H1 (cell line): ENCODE measurements around the gene INPP5A. TPM values are rescaled to one million over a fixed set of nuclear protein-coding genes. Genes with fewer than 3 reads are reported as not detected.

Experiments used
- CTCF ChIA-PET: fragments of 300-600 bp; sonication (Branson Sonifier 250); formaldehyde crosslinking; loops from one replicate; lab custom pipeline; 2021; ENCODE audit not compliant: partially characterized antibody; lab: Charles Lee
- POLR2A ChIA-PET: fragments of 300-600 bp; sonication (Branson Sonifier 250); formaldehyde crosslinking; loops from one replicate; lab custom pipeline; 2021; ENCODE audit warnings: inconsistent platforms; ENCODE audit not compliant: partially characterized antibody; lab: Charles Lee
- DNase-seq, 2 experiments: peaks; one replicate each; pipeline versions ENCODE4 v3.0.0 to v3.0.0-alpha.2; 2010 to 2022; ENCODE audit warnings: low spot score in 2 of 2, low read depth in 1 of 2, mixed read lengths in 1 of 2
- FAIRE-seq: peaks from 2 replicates; lab custom pipeline; 2011; peaks lifted over from hg19 to GRCh38; lab: Jason Lieb, UNC
- H2AFZ ChIP-seq: 2 replicates; pipeline ENCODE4 v1.8.1; 2012; ENCODE audit warnings: low read length, inconsistent platforms
- H2AK5ac ChIP-seq: 2 replicates; pipeline ENCODE4 v1.6.1; 2013; ENCODE audit warnings: low read depth, low read length
- H2BK120ac ChIP-seq: replicated peaks from 2 replicates; pipeline ENCODE3; 2013; ENCODE audit warnings: low read depth, low read length, inconsistent platforms
- H2BK12ac ChIP-seq: 2 replicates; pipeline ENCODE4 v1.6.1; 2013; ENCODE audit warnings: low read depth, low read length
- H2BK15ac ChIP-seq: 2 replicates; pipeline ENCODE4 v1.6.1; 2013; ENCODE audit warnings: low read length
- H2BK20ac ChIP-seq: 2 replicates; pipeline ENCODE4 v1.6.1; 2013; ENCODE audit warnings: low read length
- H2BK5ac ChIP-seq: 2 replicates; pipeline ENCODE4 v1.6.1; 2013; ENCODE audit warnings: low read depth, low read length
- H3K14ac ChIP-seq: 2 replicates; pipeline ENCODE4 v1.6.1; 2013; ENCODE audit warnings: inconsistent platforms; ENCODE audit not compliant: insufficient read length
- H3K18ac ChIP-seq: 2 replicates; pipeline ENCODE4 v1.6.1; 2013; ENCODE audit warnings: low read length; ENCODE audit errors: extremely low read depth
- H3K23ac ChIP-seq: 2 replicates; pipeline ENCODE4 v1.6.1; 2013; ENCODE audit warnings: inconsistent platforms; ENCODE audit not compliant: insufficient read length
- H3K23me2 ChIP-seq: 2 replicates; pipeline ENCODE4 v1.6.1; 2013; ENCODE audit warnings: low read depth, low read length
- H3K27ac ChIP-seq: 2 replicates; pipeline ENCODE4 v1.6.1; 2011; ENCODE audit warnings: low read depth, low read length, inconsistent platforms
- H3K27me3 ChIP-seq, 4 experiments: replicated peaks in 1 of 4; 1 replicate in 1 of 4; 2 replicates in 3 of 4; pipeline versions ENCODE4 v1.6.1 to v1.8.1; 2011 to 2013; ENCODE audit warnings: low read length in 3 of 4, mild to moderate bottlenecking in 3 of 4, inconsistent platforms in 2 of 4, mixed read lengths in 2 of 4, moderate library complexity in 1 of 4; ENCODE audit not compliant: control insufficient read depth in 3 of 4, insufficient read depth in 3 of 4; ENCODE audit errors: extremely low read depth in 1 of 4
- H3K36me3 ChIP-seq, 4 experiments: 2 replicates each; pipeline versions ENCODE4 v1.6.1 to v1.8.1; 2011 to 2013; ENCODE audit warnings: mild to moderate bottlenecking in 4 of 4, low read length in 3 of 4, moderate library complexity in 2 of 4, control low read depth in 1 of 4, inconsistent platforms in 1 of 4; ENCODE audit not compliant: insufficient read depth in 4 of 4, control insufficient read depth in 2 of 4
- H3K4ac ChIP-seq: replicated peaks from 2 replicates; pipeline ENCODE3; 2013; ENCODE audit warnings: low read length, low read depth, mixed read lengths, inconsistent platforms; ENCODE audit not compliant: insufficient read length
- H3K4me1 ChIP-seq, 4 experiments: replicated peaks in 1 of 4; 1 replicate in 1 of 4; 2 replicates in 3 of 4; pipeline versions ENCODE4 v1.6.1 to v1.8.1; 2011 to 2013; ENCODE audit warnings: low read length in 3 of 4, inconsistent platforms in 2 of 4, mixed read lengths in 1 of 4; ENCODE audit not compliant: insufficient read depth in 4 of 4, control insufficient read depth in 3 of 4
- H3K4me2 ChIP-seq, 2 experiments: 2 replicates each; pipeline versions ENCODE4 v1.6.1 to v1.8.1; 2011 to 2013; ENCODE audit warnings: low read depth in 2 of 2, low read length in 2 of 2, control low read depth in 1 of 2, inconsistent platforms in 1 of 2, mild to moderate bottlenecking in 1 of 2; ENCODE audit not compliant: insufficient read depth in 1 of 2
- H3K4me3 ChIP-seq, 4 experiments: fragments of 200-600, 300-600 bp in 1 of 4; sonication (generic), shearing (Covaris generic), sonication (Bioruptor Twin) in 1 of 4; 2 replicates each; pipeline versions ENCODE4 v1.5.1 to v1.8.1; 2011 to 2016; ENCODE audit warnings: low read length in 4 of 4, low read depth in 3 of 4, control low read depth in 2 of 4, inconsistent platforms in 2 of 4, mild to moderate bottlenecking in 2 of 4, mixed read lengths in 1 of 4, moderate library complexity in 1 of 4; ENCODE audit not compliant: insufficient read depth in 2 of 4; ENCODE audit errors: extremely low read depth in 1 of 4
- H3K56ac ChIP-seq: replicated peaks from 2 replicates; pipeline ENCODE3; 2013; ENCODE audit warnings: low read depth, mild to moderate bottlenecking, mixed read lengths, low read length, inconsistent platforms; ENCODE audit not compliant: insufficient read length
- H3K79me1 ChIP-seq: 2 replicates; pipeline ENCODE4 v1.6.1; 2013; ENCODE audit warnings: low read depth, low read length, control low read depth
- H3K79me2 ChIP-seq, 2 experiments: 2 replicates each; pipeline versions ENCODE4 v1.6.1 to v1.8.1; 2012 to 2013; ENCODE audit warnings: low read length in 2 of 2, mild to moderate bottlenecking in 2 of 2, inconsistent platforms in 1 of 2; ENCODE audit not compliant: insufficient read depth in 2 of 2, control insufficient read depth in 1 of 2
- H3K9ac ChIP-seq, 4 experiments: replicated peaks in 1 of 4; 1 replicate in 1 of 4; 2 replicates in 3 of 4; pipeline versions ENCODE4 v1.6.1 to v1.8.1; 2011 to 2013; ENCODE audit warnings: low read depth in 3 of 4, low read length in 3 of 4, control low read depth in 2 of 4, mild to moderate bottlenecking in 2 of 4, moderate library complexity in 2 of 4, inconsistent platforms in 1 of 4; ENCODE audit errors: extremely low read depth in 1 of 4
- H3K9me3 ChIP-seq, 2 experiments: 2 replicates each; pipeline versions ENCODE4 v1.6.1 to v1.8.1; 2012 to 2013; ENCODE audit warnings: mild to moderate bottlenecking in 2 of 2, moderate library complexity in 2 of 2, control low read depth in 1 of 2, inconsistent platforms in 1 of 2, low read depth in 1 of 2, low read length in 1 of 2, mixed read lengths in 1 of 2; ENCODE audit not compliant: insufficient read depth in 2 of 2
- H4K20me1 ChIP-seq, 2 experiments: replicated peaks in 1 of 2; 2 replicates each; pipeline versions ENCODE3 to v1.8.1; 2011 to 2013; ENCODE audit warnings: inconsistent platforms in 2 of 2, low read length in 2 of 2, mild to moderate bottlenecking in 1 of 2; ENCODE audit not compliant: insufficient read depth in 2 of 2, control insufficient read depth in 1 of 2
- H4K5ac ChIP-seq: 2 replicates; pipeline ENCODE4 v1.6.1; 2013; ENCODE audit warnings: low read length, low read depth, mixed read lengths, inconsistent platforms; ENCODE audit not compliant: insufficient read length
- H4K8ac ChIP-seq: 2 replicates; pipeline ENCODE4 v1.8.0; 2013; ENCODE audit warnings: mild to moderate bottlenecking, moderate library complexity, low read length, inconsistent platforms; ENCODE audit not compliant: insufficient read depth; ENCODE audit errors: extremely low read depth
- H4K91ac ChIP-seq: replicated peaks from 2 replicates; pipeline ENCODE3; 2013; ENCODE audit warnings: low read length, mixed read lengths, inconsistent platforms; ENCODE audit not compliant: insufficient read length
- BACH1 ChIP-seq: IDR thresholded peaks from 2 replicates; pipeline ENCODE4 v1.6.1; 2012; ENCODE audit warnings: low read length, improper control_type of control experiment
- BCL11A ChIP-seq, 2 experiments: IDR thresholded peaks; one replicate each; pipeline ENCODE4 v1.6.1; 2011; ENCODE audit warnings: low read depth in 2 of 2, low read length in 2 of 2, mild to moderate bottlenecking in 2 of 2
- CBX5 ChIP-seq: fragments of 300-800, 300-1000 bp; sonication (generic); IDR thresholded peaks from 2 replicates; pipeline ENCODE4 v1.7.1; 2016; ENCODE audit warnings: antibody characterized with exemption, low read length, low read depth
- CHD2 ChIP-seq: IDR thresholded peaks from 2 replicates; pipeline ENCODE4 v1.6.1; 2012; ENCODE audit warnings: low read length, improper control_type of control experiment
- CTBP2 ChIP-seq: IDR thresholded peaks from 2 replicates; pipeline ENCODE4 v1.7.0; 2011; ENCODE audit warnings: borderline replicate concordance, mild to moderate bottlenecking, moderate library complexity, mixed read lengths, low read length; ENCODE audit not compliant: insufficient read depth, insufficient read length
- EGR1 ChIP-seq: IDR thresholded peaks from 2 replicates; pipeline ENCODE4 v1.6.1; 2011; ENCODE audit warnings: low read depth, low read length, borderline replicate concordance
- GABPA ChIP-seq: IDR thresholded peaks from 2 replicates; pipeline ENCODE4 v1.6.1; 2011; ENCODE audit warnings: mild to moderate bottlenecking, low read length, moderate library complexity, borderline replicate concordance; ENCODE audit not compliant: insufficient read depth
- HDAC6 ChIP-seq: IDR thresholded peaks from one replicate; pipeline ENCODE4 v1.7.1; 2012; ENCODE audit warnings: low read depth, mild to moderate bottlenecking, inconsistent platforms, low read length, moderate library complexity
- MAFK ChIP-seq: IDR thresholded peaks from 2 replicates; pipeline ENCODE4 v1.6.1; 2012; ENCODE audit warnings: low read depth, mild to moderate bottlenecking, improper control_type of control experiment, low read length
- RXRA ChIP-seq: IDR thresholded peaks from 2 replicates; pipeline ENCODE4 v1.6.1; 2011; ENCODE audit warnings: low read depth, mild to moderate bottlenecking, low read length, moderate library complexity; ENCODE audit not compliant: insufficient read depth
- SP2 ChIP-seq: IDR thresholded peaks from 2 replicates; pipeline ENCODE4 v1.6.1; 2012; ENCODE audit warnings: mild to moderate bottlenecking, low read length, inconsistent platforms
- TBP ChIP-seq: IDR thresholded peaks from 2 replicates; pipeline ENCODE4 v1.6.1; 2011; ENCODE audit warnings: low read depth, low read length, improper control_type of control experiment
- ZNF274 ChIP-seq: IDR thresholded peaks from 2 replicates; pipeline ENCODE4 v1.7.0; 2012; ENCODE audit warnings: low read length, borderline replicate concordance; ENCODE audit errors: extremely low read depth
- WGBS, 2 experiments: shearing (Covaris generic) in 1 of 2; methylation state at CpG; one replicate each; pipeline versions ENCODE4 v1.1.6 to v1.1.7; 2013 to 2015; ENCODE audit warnings: low lambda C conversion rate in 2 of 2, mixed read lengths in 2 of 2, inconsistent platforms in 1 of 2, low coverage in 1 of 2, missing lambda C conversion rate in 1 of 2; ENCODE audit not compliant: insufficient replicate concordance in 2 of 2, insufficient coverage in 1 of 2, insufficient read length in 1 of 2; ENCODE audit errors: extremely low coverage in 1 of 2, missing lambda C conversion rate in 1 of 2; 5-methylcytosine and 5-hydroxymethylcytosine counted together
- polyA plus RNA-seq, 7 experiments: library from polyadenylated mRNA; depleted of rRNA in 3 of 7; stranded (reverse) in 5 of 7; unstranded in 2 of 7; fragments of >200 nt in 5 of 7; fragments of 200-250 nt in 2 of 7; gene quantifications; 1 replicate in 5 of 7; 2 replicates in 1 of 7; 4 replicates in 1 of 7; pipeline versions ENCODE4 v1.2.1 to v1.2.3, GENCODE V29; 2011 to 2013; ENCODE audit warnings: missing spikeins in 2 of 7, mixed read lengths in 2 of 7
- total RNA-seq: library from RNA; stranded (reverse); fragmentation: NEBNext Ultra II Directional; extraction: Animal tissue kit (Norgen Biotek cat#: 25700); gene quantifications from 2 replicates; pipeline ENCODE4 v1.2.1, GENCODE V29; 2021

Gene INPP5A
- total and polyA plus RNA-seq, 2 of the 8 experiments (the other 6 are each of a cell fraction or from before 2014, with no cell fraction given): 19.7 to 27.5 TPM

- no peak overlapping the region for H3K27ac ChIP-seq
- DNase-seq (no peak), FAIRE-seq (no peak)
- no peak overlapping the region for H2BK15ac ChIP-seq
- H3K9me3 ChIP-seq: no peaks in the 10 kb centered on the region
- no peak overlapping the region for H3K4me3 ChIP-seq
- H3K4me2 ChIP-seq: no peak overlapping the region
- H3K79me1 ChIP-seq: peaks cover 3% of the 10 kb centered on the region; the same call in 1 of the 2 replicates
- no peak overlapping the region for H3K23ac ChIP-seq
- H3K14ac ChIP-seq: no peak overlapping the region
- H3K56ac ChIP-seq: no peak overlapping the region
- H2AFZ ChIP-seq: no peak overlapping the region
- no peak overlapping the region for H2BK20ac ChIP-seq
- H3K4ac ChIP-seq: no peak overlapping the region
- 92% methylated on average over 14 of the region's 14 CpGs; no CpG with 5 or more reads in 1 of the 2 experiments for WGBS, 2 experiments
- H2BK12ac ChIP-seq: no peak overlapping the region
- H3K18ac ChIP-seq: no peak overlapping the region
- peaks cover 0 to 6% (median 3%) of the 10 kb centered on the region in 4 experiments; a peak in 3 of 7 replicates for H3K27me3 ChIP-seq
- no peak overlapping the region for H3K9ac ChIP-seq
- no peak overlapping the region for H2BK120ac ChIP-seq
- CTCF ChIA-PET: interaction anchor here (0.7 to 1.9 kb wide), 3 partner anchors 10 to 15 kb away, joined by 3 to 4 read pairs (median 3); no protein-coding TSS in a partner anchor
- peaks cover 6% of the 10 kb centered on the region; the same call in 1 of the 2 replicates for H3K23me2 ChIP-seq
- no peak overlapping the region for H2AK5ac ChIP-seq
- H2BK5ac ChIP-seq: no peak overlapping the region
- H4K8ac ChIP-seq: no peak overlapping the region
- no peaks in the 10 kb centered on the region for H3K36me3 ChIP-seq
- H3K4me1 ChIP-seq: peaks cover 0 to 12% (median 7%) of the 10 kb centered on the region in 4 experiments; a peak in 6 of 7 replicates
- no peak overlapping the region for H4K91ac ChIP-seq
- no peaks in the 10 kb centered on the region for H3K79me2 ChIP-seq
- H4K20me1 ChIP-seq: peaks cover 2 to 10% of the 10 kb centered on the region in 2 experiments
- no peak overlapping the region for H4K5ac ChIP-seq
- POLR2A ChIA-PET: interaction anchor here (1.6 to 1.7 kb wide), 2 partner anchors 12 to 14 kb away, joined by 4 to 5 read pairs; no protein-coding TSS in a partner anchor
- TF ChIP-seq SP2 (no peak), MAFK (no peak), HDAC6 (no peak), CTBP2 (no peak), GABPA (no peak), BCL11A (IDR thresholded peaks at IDR 0.05; ENCODE audit: low read depth in 2 of 2, low read length in 2 of 2) (no peak), BACH1 (no peak), EGR1 (no peak), CHD2 (no peak), RXRA (no peak), CBX5 (no peak), ZNF274 (no peak), TBP (no peak)
Measured at GRCh38 chr10:132532749-132533560, 4.6 kb upstream of the INPP5A start.
